GM19240 (cell line): ENCODE data around the gene MED17.

Experiments used
- DNase-seq: peaks from one replicate; pipeline ENCODE4 v3.0.0; 2011; ENCODE audit warnings: low spot score; ENCODE audit not compliant: insufficient read length

Gene MED17

GRCh38 chr11:93814966-93815633, 31.0 kb downstream of the MED17 start:
- DNase-seq = no peak

- no peak for DNase-seq
Observed at GRCh38 chr11:93817426-93818348, 33.6 kb downstream of the MED17 start.

GRCh38 chr11:93819966-93820695, 36.0 kb downstream of the MED17 start:
- DNase-seq = no peak

- DNase-seq = no peak
Observed at GRCh38 chr11:93820847-93821246, 36.8 kb downstream of the MED17 start.

- no peak for DNase-seq
Observed at GRCh38 chr11:93821617-93822016, 37.5 kb downstream of the MED17 start.

- DNase-seq = no peak
Observed at GRCh38 chr11:93822359-93822758, 38.3 kb downstream of the MED17 start.

GRCh38 chr11:93823210-93823609, 39.1 kb downstream of the MED17 start:
- no peak for DNase-seq

- DNase-seq = no peak
Observed at GRCh38 chr11:93827363-93827762, 43.3 kb downstream of the MED17 start.

GRCh38 chr11:93829598-93829997, 45.5 kb downstream of the MED17 start:
- DNase-seq = no peak

- no peak for DNase-seq
Observed at GRCh38 chr11:93831343-93832127, 47.5 kb downstream of the MED17 start.

GRCh38 chr11:93832780-93833179, 48.7 kb downstream of the MED17 start:
- no peak for DNase-seq

- DNase-seq = no peak
Observed at GRCh38 chr11:93838967-93839366, 54.9 kb downstream of the MED17 start.

GRCh38 chr11:93840180-93840579, 56.1 kb downstream of the MED17 start:
- DNase-seq = no peak

- DNase-seq = no peak
Observed at GRCh38 chr11:93840981-93841380, 56.9 kb downstream of the MED17 start.

GRCh38 chr11:93841446-93841845, 57.4 kb downstream of the MED17 start:
- DNase-seq = no peak

- no peak for DNase-seq
Observed at GRCh38 chr11:93842034-93842433, 58.0 kb downstream of the MED17 start.

- no peak for DNase-seq
Observed at GRCh38 chr11:93842461-93842860, 58.4 kb downstream of the MED17 start.

GRCh38 chr11:93843906-93844305, 59.8 kb downstream of the MED17 start:
- DNase-seq = no peak

GRCh38 chr11:93844568-93844967, 60.5 kb downstream of the MED17 start:
- no peak for DNase-seq

- DNase-seq = no peak
Observed at GRCh38 chr11:93845181-93846092, 61.4 kb downstream of the MED17 start.
